Bronchial epithelial cell (primary cell): ENCODE data around the gene IFT122. TPM values are rescaled to one million over a fixed set of nuclear protein-coding genes. Genes with fewer than 3 reads are reported as not detected.
A peak's percentile ranks its signal among the peaks of the same experiment; 100 is the strongest.

ENCODE experiments used
- DNase-seq: peaks from one replicate; pipeline ENCODE4 v3.0.0-alpha.2; 2010; ENCODE audit warnings: low read depth
- FAIRE-seq: peaks from 2 replicates; lab custom pipeline; 2011; peaks lifted over from hg19 to GRCh38; lab: Jason Lieb, UNC
- H3K27me3 ChIP-seq: 2 replicates; pipeline ENCODE4 v1.5.1; 2011; ENCODE audit warnings: low read length; ENCODE audit not compliant: control insufficient read depth, insufficient read depth
- H3K36me3 ChIP-seq: 2 replicates; pipeline ENCODE4 v1.5.1; 2011; ENCODE audit warnings: low read length; ENCODE audit not compliant: control insufficient read depth, insufficient read depth
- H3K4me3 ChIP-seq: 2 replicates; pipeline ENCODE4 v1.5.1; 2011; ENCODE audit warnings: mild to moderate bottlenecking, low read depth, low read length, control low read depth
- total RNA-seq: library from RNA; depleted of rRNA; stranded (reverse); fragments of >200 nt; gene quantifications from 2 replicates; pipeline ENCODE4 v1.2.1, GENCODE V29; 2014
- TF ChIP-seq, protein P1 (sequence below): IDR thresholded peaks from 2 replicates; pipeline ENCODE4 v1.5.1; 2011; ENCODE audit warnings: mild to moderate bottlenecking, moderate library complexity, low read length, control low read depth, inconsistent platforms; ENCODE audit not compliant: insufficient read depth, severe bottlenecking

The IFT122 gene
- total RNA-seq, 1 donor from 2014 or later: 10.0 TPM

DNA sequence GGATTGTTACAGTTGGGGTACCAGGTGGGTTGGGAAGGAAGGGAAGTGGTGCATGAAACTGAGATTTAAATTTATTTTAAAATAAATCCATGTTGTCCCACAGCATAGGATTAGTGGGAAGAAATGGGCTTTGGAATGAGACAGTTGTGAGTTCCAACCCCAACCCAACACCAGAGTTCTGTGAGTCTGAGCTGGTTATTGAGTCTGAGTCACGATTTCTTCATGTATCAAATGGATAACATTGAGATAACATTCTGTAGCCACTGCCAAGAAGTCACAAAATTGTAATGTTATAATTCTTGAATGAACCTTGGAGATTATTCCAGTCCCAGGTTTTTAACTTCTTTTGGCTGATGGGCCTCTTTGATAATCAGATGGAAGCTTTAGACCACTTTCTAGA is 13.7 kb downstream of the IFT122 start:
- FAIRE-seq: no peak
- TF ChIP-seq, protein P1, sequence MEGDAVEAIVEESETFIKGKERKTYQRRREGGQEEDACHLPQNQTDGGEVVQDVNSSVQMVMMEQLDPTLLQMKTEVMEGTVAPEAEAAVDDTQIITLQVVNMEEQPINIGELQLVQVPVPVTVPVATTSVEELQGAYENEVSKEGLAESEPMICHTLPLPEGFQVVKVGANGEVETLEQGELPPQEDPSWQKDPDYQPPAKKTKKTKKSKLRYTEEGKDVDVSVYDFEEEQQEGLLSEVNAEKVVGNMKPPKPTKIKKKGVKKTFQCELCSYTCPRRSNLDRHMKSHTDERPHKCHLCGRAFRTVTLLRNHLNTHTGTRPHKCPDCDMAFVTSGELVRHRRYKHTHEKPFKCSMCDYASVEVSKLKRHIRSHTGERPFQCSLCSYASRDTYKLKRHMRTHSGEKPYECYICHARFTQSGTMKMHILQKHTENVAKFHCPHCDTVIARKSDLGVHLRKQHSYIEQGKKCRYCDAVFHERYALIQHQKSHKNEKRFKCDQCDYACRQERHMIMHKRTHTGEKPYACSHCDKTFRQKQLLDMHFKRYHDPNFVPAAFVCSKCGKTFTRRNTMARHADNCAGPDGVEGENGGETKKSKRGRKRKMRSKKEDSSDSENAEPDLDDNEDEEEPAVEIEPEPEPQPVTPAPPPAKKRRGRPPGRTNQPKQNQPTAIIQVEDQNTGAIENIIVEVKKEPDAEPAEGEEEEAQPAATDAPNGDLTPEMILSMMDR: no peak
- Histone ChIP-seq H3K4me3 (no peak overlapping the region), H3K27me3 (no peaks in the 10 kb centered on the region), H3K36me3 (no peaks in the 10 kb centered on the region)
- no peak for DNase-seq

DNA sequence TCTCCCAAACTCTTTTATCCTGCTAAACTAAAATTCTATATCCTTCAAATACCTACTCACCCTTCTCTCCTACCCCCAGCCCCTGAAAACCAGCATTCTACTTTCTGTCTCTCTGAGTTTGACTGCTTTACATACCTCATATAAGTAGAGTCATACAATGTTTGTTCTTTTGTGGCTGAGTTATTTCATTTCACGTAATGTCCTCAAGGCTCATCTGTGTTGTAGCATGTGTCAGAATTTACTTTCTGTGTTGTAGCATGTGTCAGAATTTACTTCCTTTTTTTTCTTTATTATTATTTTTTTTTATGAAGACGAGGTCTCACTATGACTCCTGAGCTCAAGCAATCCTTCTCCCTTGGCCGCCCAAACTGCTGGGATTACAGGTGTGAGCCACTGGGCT is 20.1 kb downstream of the IFT122 start:
- TF ChIP-seq, protein P1: no peak
- H3K4me3 ChIP-seq: no peak overlapping the region
- FAIRE-seq: no peak
- no peak for DNase-seq
- no peaks in the 10 kb centered on the region for H3K27me3 ChIP-seq
- H3K36me3 ChIP-seq: no peaks in the 10 kb centered on the region

DNA sequence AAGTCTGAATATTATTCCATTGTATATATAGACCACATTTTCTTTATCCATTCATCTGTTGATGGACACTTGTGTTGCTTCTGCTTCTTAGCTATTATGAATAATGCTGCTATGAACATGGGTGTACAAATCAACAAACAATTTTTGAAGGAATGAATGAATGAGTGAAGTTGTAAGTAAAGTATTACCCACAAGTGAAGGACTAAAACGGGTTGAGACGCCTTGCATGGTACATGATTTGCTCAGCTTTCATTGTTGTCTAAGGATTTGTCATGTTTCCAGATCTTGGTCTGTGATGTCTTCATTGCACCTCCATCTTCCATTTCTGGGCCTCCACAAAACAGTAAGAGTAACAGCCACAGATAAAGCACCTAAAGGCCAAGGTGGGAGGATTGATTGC is 20.5 kb downstream of the IFT122 start:
- DNase-seq (no peak), FAIRE-seq (no peak)
- H3K27me3 ChIP-seq: no peaks in the 10 kb centered on the region
- TF ChIP-seq, protein P1: no peak
- H3K4me3 ChIP-seq: no peak overlapping the region
- no peaks in the 10 kb centered on the region for H3K36me3 ChIP-seq

DNA sequence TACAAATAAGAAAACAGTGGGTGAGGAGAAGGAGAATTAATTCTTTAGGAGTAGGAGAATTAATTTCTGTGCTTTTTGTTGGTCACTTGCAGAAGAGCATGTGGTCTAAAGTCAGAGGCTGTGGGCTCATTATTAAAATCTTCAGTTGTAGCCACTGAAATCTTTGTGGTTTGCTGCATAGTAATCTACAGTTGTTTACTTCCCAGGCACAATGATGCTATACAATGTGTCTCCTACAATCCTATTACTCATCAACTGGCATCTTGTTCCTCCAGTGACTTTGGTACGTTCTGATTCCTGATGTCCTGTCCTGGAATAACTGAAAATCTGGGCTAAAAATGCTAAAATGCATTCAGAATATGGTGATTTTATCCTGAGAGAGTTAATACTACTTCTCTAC is 21.0 kb downstream of the IFT122 start:
- Histone ChIP-seq H3K4me3 (no peak overlapping the region), H3K36me3 (no peaks in the 10 kb centered on the region), H3K27me3 (no peaks in the 10 kb centered on the region)
- DNase-seq: peak; percentile 25
- FAIRE-seq: no peak
- TF ChIP-seq, protein P1: no peak

DNA sequence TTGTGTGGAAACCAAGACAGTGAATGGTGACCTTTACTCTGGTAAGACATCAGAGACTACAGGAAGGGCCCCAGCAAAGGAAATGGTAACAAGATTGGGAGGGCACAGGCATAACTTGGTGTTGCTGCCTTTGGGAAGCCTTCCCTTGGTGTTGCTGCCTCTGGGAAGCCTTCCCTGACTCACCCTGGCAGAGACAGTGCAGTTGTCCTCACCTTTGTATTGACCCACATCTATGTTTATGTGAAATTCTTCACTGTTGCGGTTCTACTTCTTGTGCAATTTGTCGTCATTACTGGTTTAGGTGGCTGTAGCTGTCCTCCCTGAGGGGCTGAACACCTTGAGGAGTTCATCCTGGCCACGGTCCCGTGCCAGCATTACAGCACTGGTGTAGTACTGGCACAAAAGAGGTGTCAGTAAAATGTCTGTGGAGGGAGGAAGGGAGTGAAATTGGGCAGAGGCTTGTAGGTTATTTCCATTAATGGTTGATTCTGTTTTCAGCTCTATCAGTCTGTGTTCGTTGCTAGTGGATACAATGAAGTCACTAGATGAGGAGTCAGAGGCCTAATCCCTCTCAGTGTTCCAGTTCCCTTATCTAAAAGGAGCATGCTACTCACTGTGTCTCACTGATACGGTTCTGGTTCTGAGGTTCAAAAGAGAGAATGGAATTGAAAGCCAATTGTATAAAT is 21.6 kb downstream of the IFT122 start:
- Histone ChIP-seq H3K27me3 (no peaks in the 10 kb centered on the region), H3K4me3 (no peak overlapping the region), H3K36me3 (no peaks in the 10 kb centered on the region)
- TF ChIP-seq, protein P1: no peak
- DNase-seq (no peak), FAIRE-seq (no peak)
